ENCODE results near the gene KLF11.

DNA sequence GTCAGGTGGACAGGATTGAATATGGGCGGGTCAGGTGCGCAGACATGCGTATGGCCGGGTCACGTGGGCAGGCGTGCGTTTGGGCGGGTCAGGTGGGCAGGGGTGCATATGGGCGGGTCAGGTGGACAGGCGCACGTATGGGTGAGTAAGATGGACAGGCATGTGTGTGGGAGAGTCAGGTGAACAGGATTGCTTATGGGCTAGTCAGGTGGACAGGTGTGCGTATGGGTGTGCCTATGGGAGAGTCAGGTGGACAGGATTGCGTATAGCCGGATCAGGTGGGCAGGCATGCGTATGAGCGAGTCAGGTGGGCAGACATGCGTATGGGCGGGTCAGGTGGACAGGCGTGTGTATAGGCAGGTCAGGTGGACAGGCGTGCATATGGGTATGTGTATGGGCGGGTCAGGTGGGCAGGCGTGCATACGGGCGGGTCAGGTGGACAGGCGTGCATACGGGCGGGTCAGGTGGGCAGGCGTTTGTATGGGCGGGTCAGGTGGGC, 30.3 kb upstream of the KLF11 start:
- TF ChIP-seq POLR2AphosphoS5 (IDR thresholded peaks at IDR 0.05) = no peak
- TF ChIP-seq, protein P1, sequence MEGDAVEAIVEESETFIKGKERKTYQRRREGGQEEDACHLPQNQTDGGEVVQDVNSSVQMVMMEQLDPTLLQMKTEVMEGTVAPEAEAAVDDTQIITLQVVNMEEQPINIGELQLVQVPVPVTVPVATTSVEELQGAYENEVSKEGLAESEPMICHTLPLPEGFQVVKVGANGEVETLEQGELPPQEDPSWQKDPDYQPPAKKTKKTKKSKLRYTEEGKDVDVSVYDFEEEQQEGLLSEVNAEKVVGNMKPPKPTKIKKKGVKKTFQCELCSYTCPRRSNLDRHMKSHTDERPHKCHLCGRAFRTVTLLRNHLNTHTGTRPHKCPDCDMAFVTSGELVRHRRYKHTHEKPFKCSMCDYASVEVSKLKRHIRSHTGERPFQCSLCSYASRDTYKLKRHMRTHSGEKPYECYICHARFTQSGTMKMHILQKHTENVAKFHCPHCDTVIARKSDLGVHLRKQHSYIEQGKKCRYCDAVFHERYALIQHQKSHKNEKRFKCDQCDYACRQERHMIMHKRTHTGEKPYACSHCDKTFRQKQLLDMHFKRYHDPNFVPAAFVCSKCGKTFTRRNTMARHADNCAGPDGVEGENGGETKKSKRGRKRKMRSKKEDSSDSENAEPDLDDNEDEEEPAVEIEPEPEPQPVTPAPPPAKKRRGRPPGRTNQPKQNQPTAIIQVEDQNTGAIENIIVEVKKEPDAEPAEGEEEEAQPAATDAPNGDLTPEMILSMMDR (IDR thresholded peaks at IDR 0.05) = no peak

All from gastroesophageal sphincter (tissue), 3 donors.